Measurements from ENCODE around the gene MINDY1.

Gene MINDY1, protein sequence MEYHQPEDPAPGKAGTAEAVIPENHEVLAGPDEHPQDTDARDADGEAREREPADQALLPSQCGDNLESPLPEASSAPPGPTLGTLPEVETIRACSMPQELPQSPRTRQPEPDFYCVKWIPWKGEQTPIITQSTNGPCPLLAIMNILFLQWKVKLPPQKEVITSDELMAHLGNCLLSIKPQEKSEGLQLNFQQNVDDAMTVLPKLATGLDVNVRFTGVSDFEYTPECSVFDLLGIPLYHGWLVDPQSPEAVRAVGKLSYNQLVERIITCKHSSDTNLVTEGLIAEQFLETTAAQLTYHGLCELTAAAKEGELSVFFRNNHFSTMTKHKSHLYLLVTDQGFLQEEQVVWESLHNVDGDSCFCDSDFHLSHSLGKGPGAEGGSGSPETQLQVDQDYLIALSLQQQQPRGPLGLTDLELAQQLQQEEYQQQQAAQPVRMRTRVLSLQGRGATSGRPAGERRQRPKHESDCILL

DNA sequence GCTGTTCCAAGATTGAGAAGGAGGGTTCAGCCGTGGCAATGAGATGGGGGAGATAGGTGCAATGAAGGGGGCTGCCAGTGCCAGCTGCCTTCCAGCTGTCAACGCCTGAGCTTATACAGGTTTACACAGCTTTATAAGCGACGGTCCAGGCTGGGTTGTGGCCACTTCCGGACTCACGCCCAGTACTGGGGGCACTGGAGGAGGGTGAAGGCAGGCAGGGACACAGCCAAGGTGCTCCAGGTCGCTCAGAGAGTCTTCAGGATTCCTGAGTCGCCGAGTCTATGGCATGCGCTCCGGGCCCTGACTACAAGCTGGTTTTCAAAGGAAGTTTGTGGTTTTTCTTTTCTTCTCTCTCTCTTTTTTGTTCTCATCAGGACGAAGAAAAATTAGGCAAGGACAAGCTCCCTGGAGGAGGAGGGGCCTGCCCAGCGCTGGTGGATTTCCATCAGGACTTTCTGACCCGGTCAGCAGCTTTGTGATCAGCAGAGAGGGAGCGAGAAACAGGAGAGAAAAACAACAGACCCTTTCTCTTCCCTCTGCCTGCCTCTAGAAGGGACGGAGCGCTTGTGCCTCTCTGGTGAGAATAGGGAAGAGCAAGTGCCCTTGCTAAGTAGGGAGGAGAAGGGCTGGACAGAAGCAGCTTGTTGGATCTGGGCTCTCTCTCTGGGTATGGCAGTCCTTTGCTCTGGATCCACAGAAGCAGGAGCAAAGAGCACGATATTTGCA lies at the start of gene MINDY1:
Gene MINDY1 (minus strand): TSS at position 576 of the 726 bp plus-strand sequence. CDS start 4,285 bp downstream, outside the sequence.
- peak; percentile 71 for DNase-seq (ENCODE audit: low spot score)

DNA sequence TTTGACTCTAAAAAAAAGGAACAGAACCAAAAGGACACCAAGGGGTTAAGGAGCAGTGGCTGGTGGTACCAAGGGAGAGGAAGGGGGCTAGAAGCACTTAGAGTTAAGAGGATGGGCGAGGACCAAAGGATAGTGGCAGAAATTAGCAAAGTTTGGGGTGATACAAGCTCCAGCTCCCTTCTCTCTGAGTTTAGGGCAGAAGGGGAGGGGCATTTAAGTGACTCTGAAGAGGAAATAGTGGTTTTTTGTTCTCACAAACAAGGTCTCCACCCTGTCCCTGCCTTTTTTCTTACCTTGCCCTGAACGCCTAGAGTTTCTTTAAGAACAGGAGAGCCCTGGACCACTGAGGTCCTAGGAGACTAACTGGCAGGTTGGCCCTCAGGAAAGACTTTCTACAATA lies 49.4 kb upstream of the MINDY1 start:
- no peak for DNase-seq (ENCODE audit: low spot score)

DNA sequence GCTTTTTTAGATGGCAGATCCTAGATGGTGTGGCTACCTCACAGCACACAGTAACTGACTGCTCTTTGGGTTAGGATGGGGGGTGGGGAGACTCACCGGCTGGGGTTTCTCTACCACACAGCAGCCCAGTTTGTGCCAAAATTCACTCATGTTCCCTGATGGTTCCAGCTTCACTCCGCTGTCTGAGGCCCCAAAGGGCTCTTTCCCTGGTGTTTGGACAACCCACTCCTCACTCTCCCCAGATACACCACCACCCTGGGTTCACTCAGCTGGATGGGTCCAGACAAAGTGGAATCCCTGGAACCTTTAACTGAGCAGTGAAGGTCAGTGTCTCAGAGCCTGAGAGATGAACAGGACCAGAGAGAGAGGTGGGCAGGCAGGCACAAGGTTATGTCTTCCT lies 48.9 kb upstream of the MINDY1 start:
- no peak for DNase-seq (ENCODE audit: low spot score)

DNA sequence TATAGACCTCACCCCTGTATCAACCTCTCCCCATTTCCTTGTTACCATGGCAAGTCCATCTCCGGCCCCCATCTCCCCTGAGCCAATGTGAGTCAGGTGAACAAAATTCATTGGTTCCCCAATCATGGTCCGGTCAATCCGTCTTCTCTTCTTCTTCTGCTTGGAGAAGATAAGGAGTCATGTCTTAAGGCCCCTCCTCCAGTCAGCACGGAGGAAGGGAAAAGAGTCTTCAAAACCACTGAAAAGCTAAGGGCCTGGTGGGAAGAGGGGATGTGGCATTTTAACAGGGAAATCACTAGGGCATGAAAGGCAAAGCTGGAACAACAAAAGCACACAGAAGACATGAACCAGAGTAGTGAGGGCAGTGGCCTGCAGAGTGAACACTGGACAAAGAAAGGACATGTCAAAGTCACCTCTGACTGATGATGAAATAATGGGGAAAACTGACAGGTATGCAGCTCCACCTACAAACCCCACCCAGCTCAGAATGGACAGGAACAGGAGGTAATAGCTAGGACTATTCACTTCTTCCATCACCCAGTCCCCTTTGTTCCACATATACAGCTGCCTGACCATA lies 48.4 kb upstream of the MINDY1 start:
- DNase-seq (ENCODE audit: low spot score) = no peak

DNA sequence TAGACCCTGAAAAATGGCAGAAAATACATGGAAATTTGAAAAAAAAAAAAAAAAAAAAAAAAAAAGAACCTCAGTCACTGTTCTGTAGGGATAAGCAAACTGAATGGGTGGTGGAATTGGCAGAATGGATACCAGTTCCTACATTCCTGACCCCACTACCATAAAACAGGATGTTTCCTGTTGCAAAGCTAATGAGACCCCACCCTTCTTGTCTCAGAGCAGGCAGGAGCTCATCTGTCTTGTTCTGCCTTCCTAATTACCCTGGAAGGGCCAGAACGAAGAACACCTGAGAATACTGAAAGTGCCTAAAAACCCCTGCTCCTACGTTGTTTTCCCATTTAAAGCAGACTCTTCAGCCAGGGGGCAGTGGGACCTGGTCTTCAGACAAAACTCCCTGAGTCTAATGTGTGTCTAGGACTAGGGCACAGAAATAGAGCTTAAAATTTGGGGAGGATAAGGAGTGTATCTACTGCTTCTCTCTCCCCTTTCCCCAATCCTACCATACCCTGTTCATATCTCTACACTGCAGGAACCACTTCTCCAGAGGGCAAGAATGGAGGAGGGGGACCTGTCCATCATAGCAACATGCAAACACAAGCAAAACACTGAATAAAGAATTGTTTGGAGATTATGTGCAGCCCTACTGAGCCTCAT lies 44.8 kb upstream of the MINDY1 start:
- DNase-seq (ENCODE audit: low spot score) = no peak

DNA sequence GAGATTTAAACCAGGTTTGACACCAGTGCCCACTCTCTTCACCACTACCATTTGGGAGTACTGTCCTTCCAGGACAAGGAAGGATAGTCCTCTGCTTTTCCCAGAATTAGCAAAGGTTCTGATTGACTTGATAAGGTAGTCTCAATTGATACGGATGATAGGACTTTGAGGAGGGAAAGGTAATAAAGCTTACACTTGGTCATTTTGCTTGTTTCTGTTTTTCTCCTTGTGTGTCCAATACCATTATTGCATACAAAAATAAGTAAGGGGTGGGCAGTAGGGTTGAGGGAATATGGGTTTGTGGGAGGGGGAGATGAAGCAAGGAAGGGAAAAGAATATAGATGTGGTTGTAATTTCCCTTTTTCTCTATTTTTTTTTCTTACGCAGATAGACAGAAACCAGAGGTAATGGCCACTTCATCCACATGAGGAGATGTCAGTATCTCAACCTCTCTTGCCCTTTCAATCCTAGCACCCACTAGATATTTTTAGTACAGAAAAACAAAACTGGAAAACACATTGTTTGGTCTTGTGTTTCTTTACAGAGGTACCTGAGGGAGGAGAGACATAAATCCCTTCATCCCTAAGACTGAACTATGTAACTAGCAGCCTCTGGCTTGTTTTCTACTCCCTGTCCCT lies 43.5 kb upstream of the MINDY1 start:
- no peak for DNase-seq (ENCODE audit: low spot score)

DNA sequence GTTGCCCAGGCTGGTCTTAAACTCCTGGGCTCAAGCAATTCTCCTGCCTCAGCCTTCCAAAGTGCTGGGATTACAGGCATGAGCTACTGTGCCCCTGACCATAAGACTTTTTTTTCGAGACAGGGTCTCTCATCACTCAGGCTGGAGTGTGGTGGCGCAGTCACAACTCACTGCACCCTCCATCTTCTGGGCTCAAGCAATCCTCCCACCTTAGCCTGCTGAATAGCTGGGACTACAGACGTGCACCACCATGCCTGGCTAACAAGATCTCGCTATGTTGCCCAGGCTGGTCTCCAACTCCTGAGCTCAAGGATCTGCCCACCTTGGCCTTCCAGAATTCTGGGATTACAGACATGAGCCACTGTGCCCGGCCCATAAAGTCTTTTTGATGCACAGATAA lies 42.8 kb upstream of the MINDY1 start:
- no peak for DNase-seq (ENCODE audit: low spot score)

DNA sequence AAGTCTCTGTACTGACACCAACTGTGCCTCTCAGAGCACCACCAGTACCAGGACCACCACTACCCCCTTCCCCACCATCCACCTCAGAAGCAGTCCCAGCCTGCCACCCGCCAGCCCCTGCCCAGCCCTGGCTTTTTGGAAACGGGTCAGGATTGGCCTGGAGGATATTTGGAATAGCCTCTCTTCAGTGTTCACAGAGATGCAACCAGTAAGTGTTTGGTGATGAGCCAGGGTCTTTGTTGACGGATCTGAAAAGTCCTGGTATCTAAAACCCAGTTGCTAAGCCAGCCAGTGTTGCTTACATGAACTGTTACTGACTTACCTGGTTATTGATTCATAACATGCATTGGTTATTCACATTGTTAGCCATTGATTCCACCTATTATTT lies 41.9 kb upstream of the MINDY1 start:
- DNase-seq (ENCODE audit: low spot score) = no peak

DNA sequence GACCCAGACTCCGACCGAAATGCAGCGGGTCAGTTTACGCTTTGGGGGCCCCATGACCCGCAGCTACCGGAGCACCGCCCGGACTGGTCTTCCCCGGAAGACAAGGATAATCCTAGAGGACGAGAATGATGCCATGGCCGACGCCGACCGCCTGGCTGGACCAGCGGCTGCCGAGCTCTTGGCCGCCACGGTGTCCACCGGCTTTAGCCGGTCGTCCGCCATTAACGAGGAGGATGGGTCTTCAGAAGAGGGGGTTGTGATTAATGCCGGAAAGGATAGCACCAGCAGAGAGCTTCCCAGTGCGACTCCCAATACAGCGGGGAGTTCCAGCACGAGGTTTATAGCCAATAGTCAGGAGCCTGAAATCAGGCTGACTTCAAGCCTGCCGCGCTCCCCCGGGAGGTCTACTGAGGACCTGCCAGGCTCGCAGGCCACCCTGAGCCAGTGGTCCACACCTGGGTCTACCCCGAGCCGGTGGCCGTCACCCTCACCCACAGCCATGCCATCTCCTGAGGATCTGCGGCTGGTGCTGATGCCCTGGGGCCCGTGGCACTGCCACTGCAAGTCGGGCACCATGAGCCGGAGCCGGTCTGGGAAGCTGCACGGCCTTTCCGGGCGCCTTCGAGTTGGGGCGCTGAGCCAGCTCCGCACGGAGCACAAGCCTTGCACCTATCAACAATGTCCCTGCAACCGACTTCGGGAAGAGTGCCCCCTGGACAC lies 41.4 kb upstream of the MINDY1 start:
- peak; percentile 84 for DNase-seq (ENCODE audit: low spot score)

DNA sequence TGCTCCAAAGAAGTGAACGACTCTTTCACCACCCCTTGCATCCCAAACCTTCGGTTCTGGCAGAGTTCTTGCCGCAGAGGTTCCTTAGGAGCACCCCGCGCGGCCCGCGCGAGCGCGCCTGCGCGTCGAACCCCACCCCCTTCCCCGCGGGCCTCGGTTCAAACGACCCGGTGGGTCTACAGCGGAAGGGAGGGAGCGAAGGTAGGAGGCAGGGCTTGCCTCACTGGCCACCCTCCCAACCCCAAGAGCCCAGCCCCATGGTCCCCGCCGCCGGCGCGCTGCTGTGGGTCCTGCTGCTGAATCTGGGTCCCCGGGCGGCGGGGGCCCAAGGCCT lies 40.9 kb upstream of the MINDY1 start, which contains the start of gene C1orf56:
Gene C1orf56 (plus strand): TSS at position 161 of the 334 bp plus-strand sequence. CDS start 97 bp downstream, at position 258.
- peak; percentile 88 for DNase-seq (ENCODE audit: low spot score)

DNA sequence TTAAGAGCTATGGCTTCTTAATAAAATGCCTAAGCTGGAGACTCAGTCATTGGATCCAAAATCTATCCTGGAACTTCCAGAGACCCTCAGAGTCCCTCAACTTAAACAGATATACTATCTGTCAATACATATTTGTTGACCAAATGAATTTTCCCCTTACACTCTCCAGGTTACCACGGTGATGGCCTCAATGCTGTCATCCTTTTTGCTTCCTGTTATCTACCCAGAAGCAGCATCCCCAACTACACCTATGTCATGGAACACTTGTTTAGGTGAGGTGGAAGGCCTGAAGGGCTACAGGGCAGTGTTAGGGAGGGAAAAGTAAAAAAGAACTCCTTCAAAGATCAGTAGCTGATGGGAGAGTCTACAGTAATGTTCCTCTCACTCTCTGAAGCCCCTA lies 36.5 kb upstream of the MINDY1 start:
- no peak for DNase-seq (ENCODE audit: low spot score)

DNA sequence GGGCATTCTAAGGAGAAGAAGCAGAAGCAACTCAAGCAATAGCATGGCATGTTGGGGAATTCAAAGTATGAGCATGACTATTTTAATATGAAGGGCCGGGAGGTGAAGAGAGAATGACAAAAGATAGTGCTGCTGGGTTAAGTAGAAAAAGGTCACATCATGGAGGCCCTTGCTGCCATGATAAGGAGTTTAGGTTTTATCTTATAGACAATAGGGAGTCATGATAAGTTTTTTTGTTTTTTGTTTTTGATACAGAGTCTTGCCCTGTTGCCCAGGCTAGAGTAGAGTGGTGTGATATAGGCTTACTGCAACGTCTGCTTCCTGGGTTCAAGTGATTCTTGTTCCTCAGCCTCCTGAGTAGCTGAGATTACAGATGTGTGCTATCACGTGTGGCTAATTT lies 32.8 kb upstream of the MINDY1 start:
- DNase-seq (ENCODE audit: low spot score) = no peak

DNA sequence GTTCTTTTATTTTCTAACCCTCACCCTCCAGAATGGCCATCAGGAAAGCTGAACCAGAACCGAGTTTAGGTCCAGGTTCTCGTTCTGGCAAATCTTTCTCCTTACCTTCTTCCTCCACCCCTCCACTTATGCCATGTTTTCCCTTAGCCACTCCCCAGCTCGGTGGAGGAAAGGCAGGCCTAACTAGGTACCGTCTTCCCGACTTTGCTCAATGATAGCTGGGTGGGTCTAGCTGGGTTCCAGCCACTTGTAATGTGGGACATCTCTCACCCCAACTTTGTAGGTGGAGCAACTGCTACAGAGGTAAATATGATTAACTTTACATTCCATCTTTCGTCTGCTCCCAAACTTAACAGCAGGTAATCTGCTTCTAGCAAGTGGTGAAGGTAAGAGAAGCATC lies 30.3 kb upstream of the MINDY1 start:
- no peak for DNase-seq (ENCODE audit: low spot score)

DNA sequence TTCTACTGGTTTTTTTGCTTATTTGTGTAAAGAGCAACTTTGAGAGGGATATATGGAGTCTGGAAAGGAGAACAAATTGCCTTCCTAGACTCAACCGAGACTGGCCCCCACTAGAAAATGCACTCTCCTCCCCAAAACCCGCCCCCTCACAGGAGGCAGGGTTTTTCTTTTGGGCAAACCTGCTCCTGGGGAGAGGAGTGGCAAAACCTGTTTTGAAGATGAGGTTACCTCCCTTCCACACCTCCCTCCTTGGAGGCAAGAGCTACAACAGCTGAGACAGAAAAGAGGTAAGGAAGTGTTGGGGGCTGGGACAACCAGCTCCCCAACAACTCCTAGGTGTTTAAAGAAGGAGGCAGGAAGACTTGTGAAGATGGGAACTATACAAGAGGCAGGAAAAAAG lies 29.7 kb upstream of the MINDY1 start, which contains the start of gene BNIPL:
Gene BNIPL (plus strand): TSS at position 231 of the 400 bp plus-strand sequence. CDS start 140 bp downstream, at position 371.
- DNase-seq (ENCODE audit: low spot score) = no peak

DNA sequence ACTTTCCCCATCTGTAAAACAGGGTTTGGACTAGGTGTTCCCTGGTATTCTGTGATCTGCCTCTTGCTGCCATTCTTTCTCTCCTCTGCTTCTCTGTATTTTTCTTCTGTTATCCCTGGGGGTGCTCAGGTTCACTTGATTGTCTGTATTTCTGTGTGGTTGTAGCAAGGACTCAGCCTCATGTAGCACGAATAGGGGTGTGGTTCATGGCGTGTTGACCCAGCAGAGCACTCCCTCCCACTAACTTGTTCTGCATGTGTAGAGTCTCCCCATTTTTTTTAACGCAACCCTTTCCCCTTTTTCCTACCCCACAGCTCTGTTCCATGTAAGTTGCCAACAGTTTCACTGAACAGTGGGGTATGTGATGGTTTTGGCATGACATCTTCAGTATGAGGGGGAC lies 28.5 kb upstream of the MINDY1 start:
- no peak for DNase-seq (ENCODE audit: low spot score)

DNA sequence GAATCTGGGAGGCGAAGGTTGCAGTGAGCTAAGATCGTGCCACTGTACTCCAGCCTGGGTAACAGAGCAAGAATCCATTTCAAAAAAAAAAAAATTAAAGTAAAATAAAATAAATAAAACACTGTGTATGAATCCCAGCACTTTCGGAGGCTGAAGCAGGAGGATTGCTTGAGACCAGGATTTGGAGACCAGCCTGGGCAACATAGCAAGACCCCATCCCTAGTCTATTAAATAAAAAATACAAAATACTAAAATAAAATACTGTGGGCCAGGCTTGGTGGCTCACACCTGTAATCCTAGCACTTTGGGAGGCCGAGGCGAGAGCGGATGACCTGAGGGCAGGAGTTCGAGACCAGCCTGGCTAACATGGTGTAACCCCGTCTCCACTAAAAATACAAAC lies 25.5 kb upstream of the MINDY1 start:
- DNase-seq (ENCODE audit: low spot score) = no peak

DNA sequence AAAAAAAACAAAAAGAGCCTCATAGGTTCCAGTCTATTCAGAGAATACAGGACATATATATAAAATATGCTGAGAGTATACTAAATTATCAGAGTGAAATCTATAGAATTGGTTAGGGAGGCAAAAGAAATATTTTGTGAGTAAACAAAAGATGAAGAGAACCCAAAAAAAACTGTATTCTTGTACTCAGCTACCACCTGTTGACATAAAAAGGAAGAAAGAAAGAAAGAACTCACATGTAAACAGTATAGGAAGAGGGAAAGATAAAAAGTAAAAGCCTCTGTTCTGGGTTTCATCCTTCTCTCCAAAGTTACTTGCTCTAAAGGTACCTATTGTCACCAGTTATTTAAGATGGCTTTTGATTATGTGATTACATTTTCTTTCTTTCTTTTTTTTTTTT lies 19.8 kb upstream of the MINDY1 start:
- no peak for DNase-seq (ENCODE audit: low spot score)

DNA sequence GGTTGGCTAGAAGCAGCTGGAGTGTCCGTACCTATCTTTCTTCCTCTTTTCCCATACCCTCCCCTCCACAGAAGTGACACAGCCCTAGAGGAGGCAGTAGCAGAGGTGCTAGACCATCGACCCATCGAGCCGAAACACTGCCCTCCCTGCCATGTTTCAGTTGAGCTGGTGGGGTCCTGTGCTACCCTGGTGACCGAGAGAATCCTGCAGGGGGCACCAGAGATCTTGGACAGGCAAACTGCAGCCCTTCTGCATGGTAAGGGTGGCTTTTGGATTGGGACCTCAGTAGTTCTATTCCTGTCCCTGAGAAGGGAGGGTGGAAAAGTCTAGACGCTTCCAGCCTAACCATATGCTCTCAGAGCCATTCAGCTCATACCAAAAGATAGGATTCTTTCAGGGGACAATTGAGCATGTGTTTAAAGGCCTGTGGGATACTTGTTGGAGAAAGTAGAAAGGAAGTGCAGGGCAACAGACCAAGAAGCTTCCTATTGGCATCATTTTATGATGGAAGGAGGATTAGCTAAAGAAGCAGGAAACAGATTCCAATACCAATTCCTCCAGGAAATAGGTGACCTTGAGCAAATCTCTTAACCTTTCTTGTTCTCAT lies 17.9 kb upstream of the MINDY1 start:
- DNase-seq (ENCODE audit: low spot score) = peak; percentile 78

DNA sequence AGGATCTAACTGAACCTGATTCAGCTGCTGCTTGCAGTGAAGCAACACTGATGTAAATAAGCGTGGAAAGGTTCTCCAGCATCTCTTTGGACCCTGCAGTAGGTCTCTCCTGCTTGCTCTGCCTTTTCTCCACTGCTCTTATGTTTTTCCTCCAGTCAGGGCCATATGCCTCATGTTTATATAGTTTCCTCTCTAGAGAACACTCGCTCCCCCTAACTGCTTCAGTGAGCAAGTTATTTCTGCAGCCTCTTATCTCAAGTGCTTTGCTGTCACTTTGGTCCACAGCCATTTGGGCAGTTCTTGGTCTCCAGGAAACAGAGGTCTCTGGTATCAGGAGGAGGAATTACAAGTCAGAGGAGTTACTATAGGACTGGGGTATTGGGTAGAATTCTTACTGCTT lies 6.8 kb upstream of the MINDY1 start:
- DNase-seq (ENCODE audit: low spot score) = no peak

DNA sequence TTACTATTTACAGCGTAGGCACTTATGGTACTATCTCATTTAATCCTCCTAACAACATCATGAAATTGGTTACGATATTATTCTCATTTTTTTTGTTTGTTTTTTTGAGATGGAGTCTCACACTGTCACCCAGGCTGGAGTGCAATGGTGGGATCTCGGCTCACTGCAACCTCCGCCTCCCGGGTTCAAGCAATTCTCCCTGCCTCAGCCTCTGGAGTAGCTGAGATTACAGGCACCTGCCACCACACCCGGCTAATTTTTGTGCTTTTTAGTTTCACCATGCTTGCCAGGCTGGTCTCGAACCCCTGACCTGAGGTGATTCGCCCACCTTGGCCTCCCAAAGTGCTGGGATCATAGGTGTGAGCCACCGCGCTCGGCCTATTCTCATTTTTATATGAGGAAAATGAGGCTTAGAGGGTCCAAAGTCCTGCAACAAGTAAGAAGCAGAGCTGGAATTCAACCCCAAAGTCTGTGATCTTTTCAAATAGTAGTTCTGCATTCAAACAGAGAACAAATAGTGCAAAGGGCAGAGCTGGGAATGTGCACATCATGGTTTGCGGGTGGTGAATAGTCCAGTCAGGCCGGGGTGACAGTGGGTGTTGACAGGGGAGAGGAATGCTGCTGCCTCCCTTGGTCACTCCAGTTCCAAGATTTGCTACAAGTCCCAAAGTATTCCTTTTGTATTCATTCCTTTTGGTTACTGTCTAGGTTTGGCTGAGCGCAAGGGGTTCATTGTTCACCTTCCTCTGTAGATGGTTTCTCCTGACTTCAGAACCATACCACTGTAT lies 6.2 kb upstream of the MINDY1 start:
- DNase-seq (ENCODE audit: low spot score) = no peak

Data from germinal center (tissue), 1 donor.